ENCODE results near the gene ZNF506.
"Not testable (repeated sequence)": the region's sequence is repeated elsewhere in the genome, so short reads cannot be mapped to it uniquely, and the experiment has no call there.

The ZNF506 gene

DNA sequence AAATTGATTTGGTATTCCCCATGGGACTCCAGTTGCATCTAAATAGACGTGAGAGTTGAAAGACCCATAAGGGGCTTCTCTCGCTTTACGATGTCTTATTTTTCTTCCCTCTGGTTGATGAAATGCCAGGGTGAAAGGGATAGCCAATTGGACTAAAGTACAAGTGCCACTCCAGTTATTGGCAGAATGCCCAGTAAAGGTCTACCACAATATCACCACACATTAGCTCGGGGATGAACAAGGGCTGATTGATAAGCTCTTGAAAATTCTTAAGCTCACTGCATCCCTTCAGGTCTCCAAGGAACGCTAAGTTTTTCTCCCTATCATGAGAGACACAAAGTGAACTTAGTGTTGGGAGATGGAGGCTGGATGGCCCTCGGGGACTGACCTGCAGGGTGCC is 39.8 kb downstream of the ZNF506 start:
- DNase-seq (ENCODE audit: low read depth in 3 of 3), result not testable (repeated sequence)

DNA sequence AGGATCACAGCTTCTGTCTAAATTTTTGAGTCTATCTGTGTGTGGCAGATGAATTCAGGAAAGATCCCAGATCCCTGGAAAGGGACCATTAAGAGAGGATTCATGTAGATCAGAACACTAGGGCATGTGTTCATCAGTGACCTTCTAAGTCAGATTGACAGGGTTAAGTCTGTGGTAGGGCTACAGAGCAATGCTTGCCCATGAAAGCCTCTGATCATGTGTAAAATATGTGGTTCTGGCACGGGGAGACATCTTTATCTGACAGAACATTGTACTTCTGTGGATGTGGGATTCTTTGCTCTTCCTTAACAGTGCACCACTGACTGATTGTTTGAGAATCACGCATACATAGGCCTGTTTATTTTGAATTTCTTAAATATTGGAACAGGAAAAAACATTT is 42.9 kb downstream of the ZNF506 start:
- no peak for DNase-seq (ENCODE audit: low read depth in 3 of 3)

DNA sequence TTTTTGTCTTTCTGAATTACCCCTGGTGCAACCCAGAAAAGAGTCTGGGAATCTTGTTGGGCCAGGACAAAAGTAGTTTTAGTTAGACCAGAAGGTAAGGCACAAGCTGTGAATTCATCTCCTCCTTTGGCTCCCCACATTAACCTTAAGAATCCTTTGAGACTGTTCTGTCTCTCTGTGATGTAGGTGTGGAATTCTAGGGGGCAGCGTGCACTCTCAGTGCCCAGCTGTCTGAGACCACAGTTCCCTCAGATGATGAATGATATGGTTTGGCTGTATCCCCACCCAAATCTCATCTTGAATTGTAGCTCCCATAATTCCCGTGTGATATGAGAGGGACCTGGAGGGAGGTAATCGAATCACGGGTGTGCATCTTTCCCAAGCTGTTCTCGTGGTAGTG is 43.9 kb downstream of the ZNF506 start:
- DNase-seq (ENCODE audit: low read depth in 3 of 3), result no peak

DNA sequence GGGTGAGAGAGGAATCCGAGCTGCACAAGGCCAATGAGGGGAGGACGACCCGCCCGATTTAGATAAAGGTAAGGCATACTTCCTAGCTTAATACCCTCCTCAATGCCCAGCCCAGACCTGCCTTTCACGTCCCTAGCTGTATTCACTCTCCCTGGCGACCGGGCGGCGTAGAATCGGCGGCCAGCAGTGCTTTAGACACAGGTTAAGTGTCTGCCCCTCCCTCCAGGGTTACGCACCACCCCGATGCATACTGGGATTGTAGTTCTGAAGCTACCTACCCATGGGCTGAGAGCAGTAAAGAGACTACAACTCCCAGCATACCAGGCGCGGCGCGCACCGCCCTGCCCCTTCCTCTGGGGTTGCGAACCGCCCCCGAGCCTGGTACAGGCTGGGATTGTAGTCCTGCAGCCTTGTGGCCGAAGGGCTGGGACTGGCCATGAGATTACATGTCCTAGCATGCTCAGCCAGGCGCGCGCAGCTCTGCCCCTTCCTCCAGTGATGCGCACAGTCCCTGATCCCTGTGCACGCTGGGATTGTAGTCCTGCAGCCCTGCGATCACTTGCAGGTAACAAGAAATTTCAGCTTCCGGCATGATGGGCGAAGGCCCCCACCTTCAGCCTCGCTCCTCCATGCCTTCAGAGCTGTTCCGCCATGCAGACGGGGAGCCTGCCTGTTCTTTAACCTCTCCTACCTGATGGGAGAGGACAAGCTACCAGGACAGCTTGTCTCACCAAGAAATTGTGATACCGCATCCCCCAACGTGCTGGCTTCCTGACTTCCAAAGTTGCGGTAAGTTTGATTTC is 45.1 kb downstream of the ZNF506 start:
- DNase-seq (ENCODE audit: low read depth in 3 of 3), result peak; percentile 80 to 87 (median 82)

DNA sequence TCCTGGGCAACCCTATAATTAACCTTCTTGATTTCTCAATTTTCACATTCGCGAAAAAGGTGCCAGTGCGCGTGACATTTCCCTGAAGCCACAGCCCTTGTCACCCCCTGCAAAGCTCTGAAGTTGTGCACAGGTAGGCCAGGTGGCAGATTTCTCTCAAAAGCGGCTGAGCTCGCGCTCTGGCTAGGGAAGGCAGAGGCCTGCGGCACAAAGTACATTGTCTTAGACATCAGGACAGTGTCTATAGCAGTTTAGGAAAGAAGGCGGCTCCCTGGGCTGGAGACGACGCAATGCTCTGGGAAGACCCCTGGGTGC is 45.7 kb downstream of the ZNF506 start:
- no peak for DNase-seq (ENCODE audit: low read depth in 3 of 3)

DNA sequence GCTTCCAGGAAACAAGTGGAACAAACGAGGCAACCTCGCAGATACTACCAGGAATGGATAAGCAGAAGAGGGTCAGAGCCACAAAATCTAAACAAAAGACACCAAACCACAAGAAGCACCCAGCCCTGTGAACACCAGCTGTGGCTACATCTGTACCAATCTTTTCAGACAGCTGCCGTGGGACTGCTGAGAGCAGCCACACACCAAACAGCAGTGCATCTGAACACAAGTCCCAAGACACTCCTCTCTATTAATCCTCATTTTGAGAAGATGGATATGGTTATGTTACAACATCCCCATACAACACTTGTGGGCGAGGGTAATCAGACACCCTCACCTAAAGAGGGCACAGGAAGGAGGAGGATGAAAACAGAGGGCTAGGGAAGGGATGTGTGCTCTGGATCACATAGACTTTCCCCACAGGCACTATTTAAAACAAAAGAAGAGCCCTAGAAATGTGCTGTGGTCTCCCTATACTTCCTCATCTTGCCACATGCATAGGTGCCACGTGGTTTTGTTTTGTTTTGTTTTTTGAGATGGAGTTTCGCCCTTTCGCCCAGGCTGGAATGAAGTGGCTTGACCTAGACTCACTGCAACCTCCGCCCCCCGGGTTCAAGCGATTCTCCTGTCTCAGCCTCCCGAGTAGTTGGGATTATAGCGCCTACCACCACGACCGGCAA is 47.1 kb downstream of the ZNF506 start:
- no peak for DNase-seq (ENCODE audit: low read depth in 3 of 3)

DNA sequence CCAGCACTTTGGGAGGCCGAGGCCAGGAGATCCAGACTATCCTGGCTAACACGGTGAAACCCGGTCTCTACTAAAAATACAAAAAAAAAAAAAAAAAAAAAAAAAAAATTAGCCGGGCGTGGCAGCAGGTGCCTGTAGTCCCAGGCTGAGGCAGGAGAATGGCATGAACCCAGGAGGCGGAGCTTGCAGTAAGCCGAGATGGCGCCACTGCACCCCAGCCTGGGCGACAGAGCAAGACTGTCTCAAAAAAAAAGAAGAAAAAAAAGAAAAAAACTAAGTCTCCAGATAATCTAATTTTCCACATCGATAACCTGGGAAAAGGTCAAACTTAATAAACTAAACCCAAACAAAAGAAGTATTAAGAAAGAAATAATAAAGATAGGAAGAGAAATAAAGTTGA is 49.6 kb downstream of the ZNF506 start:
- DNase-seq (ENCODE audit: low read depth in 3 of 3), result not testable (repeated sequence)

DNA sequence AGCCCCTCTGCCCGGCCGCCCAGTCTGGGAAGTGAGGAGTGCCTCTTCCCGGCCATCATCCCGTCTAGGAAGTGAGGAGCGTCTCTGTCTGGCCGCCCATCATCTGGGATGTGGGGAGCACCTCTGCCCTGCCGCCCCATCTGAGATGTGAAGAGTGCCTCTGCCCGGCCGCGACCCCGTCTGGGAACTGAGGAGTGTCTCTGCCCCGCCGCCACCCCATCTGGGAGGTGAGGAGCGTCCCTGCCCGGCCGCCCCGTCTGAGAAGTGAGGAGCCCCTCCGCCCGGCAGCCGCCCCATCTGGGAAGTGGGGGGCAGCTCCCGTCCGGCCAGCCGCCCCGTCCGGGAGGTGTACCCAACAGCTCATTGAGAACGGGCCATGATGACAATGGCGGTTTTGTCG is 51.6 kb downstream of the ZNF506 start:
- not testable (repeated sequence) for DNase-seq (ENCODE audit: low read depth in 3 of 3)

DNA sequence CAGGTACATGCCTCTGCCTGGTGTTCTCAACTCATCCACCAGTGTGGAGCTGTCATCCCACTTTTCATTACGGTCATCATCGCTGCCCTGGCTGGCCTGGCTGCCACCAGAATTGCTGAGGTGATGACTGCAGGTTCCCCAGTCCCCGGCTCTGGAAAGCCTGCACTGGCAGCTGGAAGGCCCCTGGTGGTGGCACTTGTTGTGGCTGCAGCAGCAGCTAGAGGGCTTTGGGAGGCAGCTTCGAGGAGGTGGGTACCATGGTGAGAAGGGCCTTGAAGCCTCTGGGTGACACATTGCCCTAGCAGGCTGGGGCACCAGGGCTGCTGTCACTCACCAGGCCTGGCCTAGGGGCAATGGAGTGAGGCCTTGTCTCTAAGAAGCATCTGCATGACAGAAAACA is 63.4 kb downstream of the ZNF506 start:
- DNase-seq (ENCODE audit: low read depth in 3 of 3), result no peak

DNA sequence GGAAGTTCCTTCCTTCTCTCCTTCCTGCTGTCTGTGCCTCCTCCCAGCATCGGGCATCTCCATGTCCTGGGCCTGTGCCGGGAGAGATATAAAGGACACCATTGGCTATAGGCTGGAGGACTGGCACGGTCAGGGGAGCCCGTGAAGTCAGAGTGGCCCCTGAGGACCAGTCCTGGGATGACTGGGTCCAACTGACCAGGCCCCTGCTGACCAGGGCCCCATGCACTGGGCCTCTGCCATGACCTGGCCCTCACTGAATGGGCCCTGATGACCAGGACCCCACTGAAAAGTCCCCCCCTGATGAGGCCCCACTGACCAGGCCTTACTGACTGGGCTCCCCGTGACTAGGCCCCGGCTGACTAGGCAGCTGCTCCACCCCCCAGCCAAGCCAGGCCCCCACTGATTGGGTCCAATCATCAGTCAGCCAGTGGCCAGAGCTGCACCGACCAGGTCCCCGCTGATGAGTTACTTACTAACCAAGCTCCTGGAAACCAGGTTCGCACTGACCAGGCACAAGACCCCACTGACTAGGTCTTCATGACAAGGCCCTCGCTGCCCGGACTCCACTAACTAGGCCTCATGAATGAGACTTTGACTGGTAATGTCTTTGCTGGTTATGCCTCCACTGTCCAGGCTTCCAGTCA is 68.7 kb downstream of the ZNF506 start:
- DNase-seq (ENCODE audit: low read depth in 3 of 3), result no peak

DNA sequence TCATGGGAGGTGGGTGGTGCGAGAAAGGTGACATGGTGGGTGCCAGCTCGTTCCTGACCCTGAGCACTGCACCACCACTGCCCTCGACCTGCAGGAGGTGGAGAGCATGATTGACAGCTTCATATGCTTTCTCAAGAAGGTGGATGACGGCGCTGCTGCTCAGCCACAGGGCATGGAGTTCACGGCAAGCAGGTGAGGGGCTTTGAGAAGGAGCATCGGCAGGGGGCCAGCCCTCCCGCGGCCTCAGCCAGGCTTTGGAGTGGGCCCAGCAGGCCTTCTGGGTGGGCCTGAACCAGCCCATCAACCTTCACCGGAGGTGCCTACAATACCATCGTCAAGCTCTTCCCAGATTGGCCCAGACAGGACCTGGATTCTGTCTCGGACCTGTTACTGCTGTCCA is 69.7 kb downstream of the ZNF506 start:
- no peak for DNase-seq (ENCODE audit: low read depth in 3 of 3)

DNA sequence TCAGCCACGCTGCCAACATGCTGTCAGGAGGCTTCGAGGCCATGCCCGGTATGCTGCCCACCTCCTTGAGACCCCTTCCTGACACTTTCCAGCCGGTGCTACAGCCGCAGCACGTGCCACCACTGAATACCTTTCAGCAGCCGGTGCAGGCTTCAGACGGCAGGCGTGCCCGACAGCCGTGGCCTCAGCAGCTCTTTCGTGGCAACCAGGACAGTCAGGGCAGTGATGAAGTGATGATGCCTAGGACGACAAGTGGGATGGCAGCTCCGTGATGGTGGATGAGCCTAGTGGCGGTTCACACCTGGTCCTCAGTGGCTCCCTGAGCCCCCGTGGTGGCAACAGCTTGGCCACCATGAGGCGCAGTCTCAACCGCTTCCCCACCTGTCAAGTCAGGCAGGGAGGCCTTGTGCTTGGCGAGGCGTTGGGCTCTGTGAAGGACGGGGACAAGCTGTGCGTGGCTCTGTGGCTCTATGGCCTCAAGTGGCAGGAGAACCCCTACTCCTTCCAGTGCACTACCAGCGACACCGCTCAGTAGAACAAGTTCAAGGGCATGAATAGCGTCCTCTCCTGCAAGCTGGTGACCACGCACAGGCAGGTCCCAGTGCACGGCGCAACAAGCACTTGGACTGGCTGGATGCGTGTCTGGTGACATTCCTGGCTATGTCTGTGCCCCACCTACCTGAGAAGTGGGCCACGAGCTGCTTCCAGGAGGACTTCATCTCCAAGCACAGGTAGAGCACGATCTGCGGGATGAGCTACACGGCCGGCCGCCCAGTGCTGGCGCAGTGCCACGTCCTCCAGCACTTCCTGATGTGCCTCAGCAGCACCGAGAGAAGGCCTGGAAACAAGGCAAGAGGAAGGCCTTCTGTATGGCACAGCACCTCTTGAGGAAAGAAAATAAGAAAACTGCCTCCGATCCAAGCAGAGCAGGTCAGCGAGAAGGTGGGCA is 70.4 kb downstream of the ZNF506 start:
- no peak for DNase-seq (ENCODE audit: low read depth in 3 of 3)

DNA sequence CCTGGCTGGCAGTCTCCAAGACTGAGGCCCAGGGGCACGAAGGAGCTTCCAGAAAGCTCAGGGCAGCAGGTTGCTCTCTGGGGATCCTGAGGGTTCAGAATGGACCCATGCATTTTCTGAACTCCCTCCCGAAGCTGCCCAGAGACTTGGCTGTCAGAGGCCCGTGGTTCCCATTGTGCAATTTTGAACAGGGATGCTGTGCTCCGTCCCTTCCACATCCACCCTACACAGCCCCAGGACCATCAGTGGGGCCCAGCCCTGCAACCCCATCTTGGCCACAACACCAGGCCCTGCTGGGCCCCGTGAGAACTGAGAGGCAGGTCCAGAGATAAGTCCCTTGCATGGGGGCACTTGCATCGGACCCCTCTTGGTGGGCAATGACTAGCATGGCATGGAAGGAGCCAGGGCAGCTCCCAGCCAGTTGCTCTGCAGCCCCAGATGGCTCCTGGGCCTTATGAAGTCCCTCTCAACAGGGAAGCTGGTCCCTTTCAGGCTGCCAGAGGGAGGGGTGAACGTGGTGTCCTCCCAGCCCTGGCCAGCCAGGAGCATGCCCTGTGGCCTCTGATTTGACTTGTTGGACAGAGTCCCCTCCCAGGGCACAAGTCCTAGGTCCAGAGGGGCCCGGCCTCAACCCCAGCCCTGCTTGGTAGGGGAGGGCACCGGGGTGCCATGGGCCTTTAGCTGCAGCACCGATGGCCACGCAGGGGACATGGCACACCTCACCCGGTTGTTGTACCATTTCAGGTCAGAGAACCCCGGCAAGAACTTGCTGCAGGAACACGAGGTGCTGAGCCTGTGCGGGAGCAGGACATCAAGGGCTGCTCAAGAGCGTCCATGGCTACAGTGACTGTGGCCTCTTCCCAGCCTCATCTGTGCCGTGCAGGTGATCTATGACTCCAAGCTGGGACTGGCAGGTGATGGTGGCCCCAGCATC is 71.4 kb downstream of the ZNF506 start:
- DNase-seq (ENCODE audit: low read depth in 3 of 3), result no peak

DNA sequence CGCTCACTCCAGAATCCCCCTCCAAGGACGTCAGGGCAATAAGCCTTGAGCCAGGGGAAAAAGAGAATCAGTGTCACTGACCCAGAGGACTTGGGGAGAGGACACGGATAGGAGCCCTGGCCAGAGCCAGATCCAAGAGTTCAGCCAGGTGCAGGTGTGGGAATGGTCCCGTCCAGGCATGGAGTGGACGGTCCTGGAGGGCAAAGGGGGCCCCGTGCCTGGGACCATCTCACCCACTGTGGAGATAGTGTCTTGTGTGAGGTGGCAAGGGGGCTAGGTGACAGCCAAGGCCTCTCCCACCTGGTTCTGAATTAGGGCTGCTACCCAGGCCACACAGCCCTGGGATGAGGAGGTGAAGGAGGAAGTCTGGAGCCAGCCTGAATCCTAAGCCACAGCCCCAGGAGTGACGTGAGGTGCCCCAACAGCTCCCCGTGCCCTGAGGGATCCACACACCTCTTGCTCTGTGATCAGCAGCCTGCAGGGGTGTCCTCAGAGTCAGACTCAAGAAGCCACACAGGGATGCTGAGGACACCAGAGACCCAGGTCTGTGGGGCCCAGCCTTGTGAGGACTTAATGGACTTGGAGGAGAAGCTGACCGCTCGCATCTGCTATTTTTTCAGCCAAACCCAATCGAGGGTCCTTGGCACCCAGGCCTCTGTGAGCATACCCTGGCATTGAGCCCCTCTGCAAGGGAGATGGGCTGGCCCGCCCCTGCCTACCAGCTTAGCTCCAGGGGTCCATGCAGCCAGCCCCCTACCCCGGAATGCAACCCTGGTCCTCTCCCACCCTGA is 72.2 kb downstream of the ZNF506 start:
- DNase-seq (ENCODE audit: low read depth in 3 of 3), result no peak

DNA sequence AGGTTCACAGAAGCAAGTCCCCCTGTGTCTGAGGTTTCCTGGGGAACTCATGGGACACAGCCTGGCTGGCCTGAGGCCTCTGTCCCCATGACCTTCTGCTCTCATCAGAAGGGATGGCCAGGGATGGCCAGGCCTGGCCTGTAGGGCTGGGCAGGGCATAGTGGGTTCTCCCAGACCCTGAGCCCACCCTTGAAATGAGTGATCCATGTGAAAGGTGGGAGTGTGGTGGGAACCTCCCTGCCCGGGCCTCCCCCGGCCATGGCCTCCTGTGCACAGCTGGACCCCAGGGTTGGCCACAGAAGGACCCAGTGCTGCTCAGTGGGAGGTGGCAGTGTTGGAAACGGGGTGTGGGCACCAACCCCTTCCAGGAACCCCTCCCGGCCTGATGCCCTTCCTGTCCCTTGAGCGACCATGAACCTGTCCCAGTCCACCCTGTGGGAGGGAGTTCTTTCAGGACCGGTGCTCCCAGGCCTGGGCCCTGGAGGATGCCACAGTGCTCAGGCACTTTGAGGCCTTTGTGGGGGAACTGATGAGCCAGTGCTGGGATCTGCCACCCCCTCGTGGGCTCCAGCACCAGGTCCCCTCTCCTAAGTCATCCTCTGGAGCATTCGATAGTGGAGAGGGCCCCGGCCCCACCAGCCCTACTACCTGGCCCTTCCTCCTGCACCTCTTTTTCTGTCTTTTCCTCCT is 73.2 kb downstream of the ZNF506 start:
- DNase-seq (ENCODE audit: low read depth in 3 of 3), result no peak

DNA sequence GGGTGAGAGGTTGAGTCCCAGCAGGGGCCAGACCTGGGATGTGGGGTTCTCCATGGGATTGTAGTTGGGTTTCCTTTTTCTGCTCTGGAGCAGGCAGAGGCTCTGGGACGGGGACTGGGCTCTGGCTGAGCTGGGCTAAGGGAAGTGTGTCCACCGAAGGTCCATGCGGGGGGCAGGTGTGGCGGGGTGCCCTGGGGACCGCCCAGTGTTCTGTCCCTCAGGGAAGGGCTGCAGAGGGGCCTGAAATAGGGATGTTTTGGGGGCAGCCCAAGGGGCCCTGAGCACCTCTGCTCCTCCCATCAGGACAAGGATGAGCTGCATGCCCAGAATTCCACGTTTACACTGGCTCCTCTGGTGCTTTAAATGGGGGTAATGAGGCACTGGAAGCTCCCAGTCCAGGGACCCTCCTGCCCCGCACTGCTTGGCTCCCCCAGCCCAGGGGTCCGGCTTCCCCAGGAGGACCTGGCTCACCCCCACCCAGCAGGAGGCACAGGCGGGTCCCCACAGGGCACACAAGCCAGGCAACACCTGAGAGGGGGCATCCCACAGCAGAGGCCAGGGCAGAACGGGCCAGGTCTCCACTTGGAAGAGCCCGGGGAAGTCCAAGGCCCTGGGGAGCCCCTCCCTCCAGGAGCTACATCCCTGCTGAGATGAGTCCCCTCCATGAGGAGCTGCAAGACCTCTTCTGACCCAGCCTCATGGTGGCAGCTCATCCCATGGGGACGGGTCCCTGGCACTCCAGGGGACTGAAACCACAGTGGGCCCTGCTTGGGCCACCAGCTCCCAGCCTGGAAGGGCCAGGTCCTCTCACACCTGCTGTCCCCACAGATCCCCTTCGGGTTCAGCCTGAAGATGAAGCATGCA is 74.0 kb downstream of the ZNF506 start:
- DNase-seq (ENCODE audit: low read depth in 3 of 3), result no peak

DNA sequence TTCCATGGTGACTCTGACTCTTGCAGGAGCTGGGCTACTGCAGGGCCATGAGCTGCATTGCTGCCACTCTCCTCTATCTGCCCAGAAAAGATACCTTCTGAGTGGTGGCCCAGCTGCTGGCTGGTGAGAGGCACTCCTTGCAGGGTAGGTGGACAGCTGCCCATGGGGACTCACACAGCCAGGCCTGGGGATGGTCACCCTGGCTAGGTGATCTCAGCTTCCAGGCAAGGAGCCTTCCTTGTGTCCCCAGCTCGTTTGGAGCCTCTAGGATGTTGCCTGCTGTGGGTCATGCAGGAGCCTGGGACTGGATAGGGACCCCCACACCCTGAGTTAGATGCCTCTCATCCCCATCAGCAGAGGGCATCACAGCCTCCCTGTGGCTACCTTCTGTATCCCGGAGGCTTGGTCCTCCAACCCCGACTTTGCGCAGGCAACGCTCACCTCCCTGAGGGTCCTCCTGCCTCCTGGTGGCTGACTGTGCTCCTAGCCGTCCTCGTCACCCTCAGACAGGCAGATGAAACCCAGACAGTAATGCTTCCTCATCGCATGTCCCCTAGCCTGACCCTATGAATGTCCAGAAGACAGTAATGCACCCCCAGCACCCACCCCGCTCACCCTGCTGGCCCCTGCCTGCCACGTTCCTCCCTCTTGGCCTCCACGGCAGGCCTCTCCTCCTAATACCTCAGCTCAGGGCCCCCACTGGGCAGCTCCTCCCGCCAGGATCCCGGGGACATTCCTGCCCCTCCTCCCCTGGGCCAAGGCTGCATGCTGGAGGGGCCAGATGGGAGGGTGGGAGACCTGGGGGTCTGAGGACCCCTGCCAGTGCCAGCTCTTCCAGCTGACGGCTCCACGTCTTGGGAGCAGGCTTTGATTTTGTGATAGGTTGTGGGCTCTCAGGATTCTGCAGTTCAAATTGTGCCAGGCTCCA is 75.0 kb downstream of the ZNF506 start:
- no peak for DNase-seq (ENCODE audit: low read depth in 3 of 3)

Data from stimulated activated CD4-positive, alpha-beta T cell treated with anti-CD3 and anti-CD28 coated beads, TNF-alpha, amount 100 ng/mL, for 4 hours (primary cell).